ENCODE results near the gene INHBC.

DNA sequence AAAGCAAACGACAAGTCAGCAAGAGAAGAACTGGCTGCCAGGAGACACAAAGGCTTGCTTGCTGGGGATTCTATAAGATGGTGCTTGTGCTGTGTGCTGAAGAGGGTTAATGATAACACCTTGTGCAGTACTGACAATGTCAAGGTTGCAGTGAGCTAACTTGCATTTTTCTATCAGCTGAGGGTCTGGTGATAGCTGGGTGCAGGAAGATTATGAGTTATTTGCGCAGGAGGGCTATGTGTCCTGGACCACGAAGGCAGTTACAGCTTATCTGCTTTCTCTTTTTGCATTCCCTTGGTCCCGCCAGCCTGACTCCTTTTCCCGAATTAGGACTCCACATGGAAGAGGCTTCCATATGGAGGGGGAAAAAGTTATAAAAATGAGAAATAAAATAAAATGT lies 46.2 kb upstream of the INHBC start:
- TF ChIP-seq, protein P1, sequence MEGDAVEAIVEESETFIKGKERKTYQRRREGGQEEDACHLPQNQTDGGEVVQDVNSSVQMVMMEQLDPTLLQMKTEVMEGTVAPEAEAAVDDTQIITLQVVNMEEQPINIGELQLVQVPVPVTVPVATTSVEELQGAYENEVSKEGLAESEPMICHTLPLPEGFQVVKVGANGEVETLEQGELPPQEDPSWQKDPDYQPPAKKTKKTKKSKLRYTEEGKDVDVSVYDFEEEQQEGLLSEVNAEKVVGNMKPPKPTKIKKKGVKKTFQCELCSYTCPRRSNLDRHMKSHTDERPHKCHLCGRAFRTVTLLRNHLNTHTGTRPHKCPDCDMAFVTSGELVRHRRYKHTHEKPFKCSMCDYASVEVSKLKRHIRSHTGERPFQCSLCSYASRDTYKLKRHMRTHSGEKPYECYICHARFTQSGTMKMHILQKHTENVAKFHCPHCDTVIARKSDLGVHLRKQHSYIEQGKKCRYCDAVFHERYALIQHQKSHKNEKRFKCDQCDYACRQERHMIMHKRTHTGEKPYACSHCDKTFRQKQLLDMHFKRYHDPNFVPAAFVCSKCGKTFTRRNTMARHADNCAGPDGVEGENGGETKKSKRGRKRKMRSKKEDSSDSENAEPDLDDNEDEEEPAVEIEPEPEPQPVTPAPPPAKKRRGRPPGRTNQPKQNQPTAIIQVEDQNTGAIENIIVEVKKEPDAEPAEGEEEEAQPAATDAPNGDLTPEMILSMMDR (IDR thresholded peaks at IDR 0.05): no peak
- no peak for TF ChIP-seq POLR2A (IDR thresholded peaks at IDR 0.05)
